Measurements from ENCODE around the gene MRPL33. TPM values are rescaled to one million over a fixed set of nuclear protein-coding genes. Genes with fewer than 3 reads are reported as not detected.

MRPL33 gene
- total and polyA plus RNA-seq, 5 donors, result 242 to 596 (median 305) TPM

Other genes with a start within 250 kb of the MRPL33 start
- 10 to 100 TPM; 24.0 to 26.5 (median 24.8) TPM for gene ZNF512, start 188.7 kb upstream of the MRPL33 start, total RNA-seq
- gene ZNF512, start 188.7 kb upstream of the MRPL33 start, polyA plus RNA-seq, result 11.9 TPM
- gene CCDC121, start 142.7 kb upstream of the MRPL33 start, total RNA-seq, result 1 to 10 TPM; 3.1 to 8.1 (median 6.4) TPM
- gene CCDC121, start 142.7 kb upstream of the MRPL33 start, polyA plus RNA-seq, result 4.1 TPM
- gene GPN1, start 142.7 kb upstream of the MRPL33 start, total RNA-seq, result 10 to 100 TPM; 15.9 to 21.8 (median 17.8) TPM
- 15.5 TPM for gene GPN1, start 142.7 kb upstream of the MRPL33 start, polyA plus RNA-seq
- 10 to 100 TPM; 27.3 to 30.9 (median 29.0) TPM for gene SUPT7L, start 108.1 kb upstream of the MRPL33 start, total RNA-seq
- 26.8 TPM for gene SUPT7L, start 108.1 kb upstream of the MRPL33 start, polyA plus RNA-seq
- gene SLC4A1AP, start 107.8 kb upstream of the MRPL33 start, total RNA-seq, result 10 to 100 TPM; 19.4 to 21.8 (median 21.2) TPM
- 19.9 TPM for gene SLC4A1AP, start 107.8 kb upstream of the MRPL33 start, polyA plus RNA-seq
- gene RBKS, start 118.7 kb downstream of the MRPL33 start, total RNA-seq, result 1 to 10 TPM; 1.4 to 3.9 (median 2.6) TPM
- gene RBKS, start 118.7 kb downstream of the MRPL33 start, polyA plus RNA-seq, result 3.4 TPM
- gene BABAM2, start 119.0 kb downstream of the MRPL33 start, total RNA-seq, result 10 to 100 TPM; 63.8 to 65.2 (median 64.2) TPM
- gene BABAM2, start 119.0 kb downstream of the MRPL33 start, polyA plus RNA-seq, result 45.2 TPM

Measured in right cardiac atrium (tissue), 5 donors.